ENCODE measurements around the gene KIFC1.

- TF ChIP-seq CTCF (IDR thresholded peaks at IDR 0.05; ENCODE audit: borderline replicate concordance, extremely low read depth, low read length, poor library complexity, severe bottlenecking), result no peak
- no peak for TF ChIP-seq EZH2 (IDR thresholded peaks at IDR 0.05; ENCODE audit: borderline replicate concordance, low read depth, low read length, severe bottlenecking)
These were observed 28.2 kb downstream of the KIFC1 start, which contains the start of gene SYNGAP1 for GRCh38 chr6:33419580-33420490.

All from DND-41 (cell line).